Cardiac muscle cell (in vitro differentiated cells and primary cell): ENCODE data around the gene ZBTB42. TPM values are rescaled to one million over a fixed set of nuclear protein-coding genes. Genes with fewer than 3 reads are reported as not detected.

Experiments used
- DNase-seq, 2 donors: peaks; one replicate each; pipeline versions ENCODE4 v3.0.0 to v3.0.0-alpha.2; 2010 to 2017; ENCODE audit warnings: low read depth in 1 of 2, low spot score in 1 of 2
- H3K27ac ChIP-seq: fragments of 200-600 bp; sonication (generic); 2 replicates; pipeline ENCODE4 v1.5.1; 2016
- H3K27me3 ChIP-seq: fragments of 200-600 bp; sonication (generic); 2 replicates; pipeline ENCODE4 v1.6.0; 2016; ENCODE audit warnings: control low read depth
- H3K36me3 ChIP-seq: fragments of 200-600 bp; sonication (generic); 2 replicates; pipeline ENCODE4 v1.5.1; 2016; ENCODE audit warnings: control low read depth
- H3K4me1 ChIP-seq: fragments of 200-600 bp; sonication (generic); 2 replicates; pipeline ENCODE4 v1.8.1; 2017; ENCODE audit warnings: low read depth, mild to moderate bottlenecking, mixed run types
- H3K4me3 ChIP-seq: fragments of 200-600 bp; sonication (generic); 2 replicates; pipeline ENCODE4 v1.5.1; 2016; ENCODE audit warnings: mild to moderate bottlenecking
- H3K9me3 ChIP-seq: fragments of 200-600 bp; sonication (generic); 2 replicates; pipeline ENCODE4 v1.5.1; 2017; ENCODE audit warnings: low read depth, mild to moderate bottlenecking, control low read depth
- CTCF ChIP-seq: IDR thresholded peaks from 2 replicates; pipeline ENCODE4 v1.5.1; 2012; ENCODE audit warnings: low read depth, mild to moderate bottlenecking, low read length
- polyA plus RNA-seq: library from polyadenylated mRNA; unstranded; fragments of >200 nt; fragmentation: Nextera tagmentation; extraction: Ambion mirVana; gene quantifications from 2 replicates; pipeline ENCODE4 v1.2.1, GENCODE V29; 2016
- total RNA-seq: library from RNA; depleted of rRNA; stranded (reverse); fragments of >200 nt; gene quantifications from 2 replicates; pipeline ENCODE4 v1.2.3, GENCODE V29; 2016

ZBTB42 gene
- total and polyA plus RNA-seq, 2 experiments from 2014 or later: 9.6 to 26.4 TPM

- TF ChIP-seq CTCF: no peak
- H3K4me1 ChIP-seq: peaks cover 5% of the 10 kb centered on the region
- peaks cover 6% of the 10 kb centered on the region for H3K36me3 ChIP-seq
- H3K27me3 ChIP-seq: no peaks in the 10 kb centered on the region
- no peaks in the 10 kb centered on the region for H3K9me3 ChIP-seq
- H3K27ac ChIP-seq: no peak overlapping the region
- DNase-seq: no peak
- H3K4me3 ChIP-seq: no peak overlapping the region
These were observed 20.3 kb upstream of the ZBTB42 start for GRCh38 chr14:104780513-104781030.

- DNase-seq: no peak
- no peaks in the 10 kb centered on the region for H3K9me3 ChIP-seq
- H3K27ac ChIP-seq: no peak overlapping the region
- H3K4me1 ChIP-seq: peaks cover 5% of the 10 kb centered on the region
- peaks cover 3% of the 10 kb centered on the region for H3K36me3 ChIP-seq
- no peak overlapping the region for H3K4me3 ChIP-seq
- no peaks in the 10 kb centered on the region for H3K27me3 ChIP-seq
- TF ChIP-seq CTCF: no peak
These were observed 19.4 kb upstream of the ZBTB42 start for GRCh38 chr14:104781271-104782077.

DNA sequence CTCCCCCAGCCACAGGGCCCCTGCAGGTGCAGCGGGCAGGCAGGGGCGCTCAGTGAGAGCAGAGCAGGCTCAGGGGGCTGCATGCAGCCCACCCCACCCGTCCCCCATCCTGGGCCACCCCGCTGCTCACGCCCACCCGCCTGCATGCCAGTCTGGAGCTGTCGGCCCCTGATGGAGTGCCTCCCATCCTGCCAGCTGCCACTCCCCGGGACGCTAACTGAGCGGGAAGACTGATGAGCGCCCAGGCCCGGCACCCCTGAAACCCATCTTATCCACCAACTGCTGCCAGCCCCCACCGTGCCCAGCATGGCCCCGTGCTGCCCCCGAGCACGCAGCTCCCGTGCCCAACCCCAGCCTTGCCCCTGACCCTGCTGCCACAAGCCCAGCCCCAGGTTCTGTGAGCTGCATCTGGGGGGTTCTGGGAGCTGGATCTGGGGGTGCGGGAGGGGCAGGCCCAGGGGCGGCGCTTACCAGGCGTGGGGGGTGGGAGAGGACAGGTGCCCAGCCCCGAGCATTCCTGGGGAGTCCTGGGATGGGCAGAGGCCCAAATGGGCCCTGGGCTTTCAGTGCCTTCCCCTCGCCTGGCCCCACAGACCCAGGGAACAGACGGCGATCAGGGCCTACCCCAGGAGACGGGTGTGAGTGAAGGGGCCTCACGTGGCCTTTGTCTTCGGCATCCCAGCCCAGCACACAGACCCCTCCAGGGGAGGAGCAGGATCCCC is 18.7 kb upstream of the ZBTB42 start:
- Histone ChIP-seq H3K9me3 (no peaks in the 10 kb centered on the region), H3K27ac (no peak overlapping the region), H3K27me3 (no peaks in the 10 kb centered on the region), H3K4me1 (peaks cover 5% of the 10 kb centered on the region), H3K36me3 (no peaks in the 10 kb centered on the region), H3K4me3 (no peak overlapping the region)
- TF ChIP-seq CTCF: no peak
- DNase-seq: no peak

DNA sequence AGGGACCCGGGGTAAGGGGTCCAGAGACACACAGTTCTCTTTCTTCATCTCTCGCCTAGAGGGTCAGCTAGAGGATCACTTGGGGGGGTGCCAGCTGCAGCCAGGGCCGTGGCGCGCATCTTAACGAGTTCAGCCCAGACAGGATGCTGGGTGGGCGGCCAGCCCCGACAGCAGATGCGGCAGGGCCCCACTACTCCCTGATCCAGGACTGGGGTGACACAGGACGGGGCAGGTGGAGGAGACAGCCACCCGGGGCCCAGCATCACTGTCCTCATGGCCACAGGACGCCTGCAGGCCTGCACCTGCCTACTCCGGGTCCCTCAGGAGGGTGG is 18.1 kb upstream of the ZBTB42 start:
- no peak for TF ChIP-seq CTCF
- Histone ChIP-seq H3K4me3 (no peak overlapping the region), H3K27me3 (no peaks in the 10 kb centered on the region), H3K36me3 (no peaks in the 10 kb centered on the region), H3K27ac (no peak overlapping the region), H3K4me1 (peaks cover 3% of the 10 kb centered on the region), H3K9me3 (no peaks in the 10 kb centered on the region)
- DNase-seq: no peak

GRCh38 chr14:104783484-104784217 is 17.2 kb upstream of the ZBTB42 start:
- no peak for DNase-seq
- Histone ChIP-seq H3K9me3 (no peaks in the 10 kb centered on the region), H3K4me1 (no peaks in the 10 kb centered on the region), H3K27ac (no peak overlapping the region), H3K27me3 (no peaks in the 10 kb centered on the region), H3K36me3 (no peaks in the 10 kb centered on the region), H3K4me3 (no peak overlapping the region)
- no peak for TF ChIP-seq CTCF
